Right lobe of liver (tissue), 6 donors: Measurements from ENCODE around the gene CELSR1. TPM values are rescaled to one million over a fixed set of nuclear protein-coding genes. Genes with fewer than 3 reads are reported as not detected.

Experiments used
- ATAC-seq, 4 donors: fragments of 200-7000 bp; cut with Tn5 transposase; one replicate each; pipeline ENCODE4 v1.9.1; 2020; ENCODE audit warnings: mild to moderate bottlenecking in 4 of 4, moderate library complexity in 4 of 4
- DNase-seq, 3 donors: peaks; one replicate each; pipeline ENCODE4 v3.0.0-alpha.2; 2020
- H3K27ac ChIP-seq, 3 donors: fragments of 200-600 bp; one replicate each; pipeline ENCODE4 v1.8.0; 2022
- H3K27me3 ChIP-seq, 2 donors: fragments of 200-600 bp; one replicate each; pipeline ENCODE4 v1.8.0; 2022
- H3K36me3 ChIP-seq, 4 donors: fragments of 200-600 bp; sonication (generic) in 1 of 4; one replicate each; pipeline versions ENCODE4 v1.5.1 to v1.8.0; 2017 to 2022; ENCODE audit warnings: control low read depth in 1 of 4
- H3K4me1 ChIP-seq, 4 donors: fragments of 200-600 bp; sonication (generic) in 1 of 4; one replicate each; pipeline versions ENCODE4 v1.5.1 to v1.8.0; 2017 to 2022; ENCODE audit warnings: control low read depth in 1 of 4
- H3K4me3 ChIP-seq, 3 donors: fragments of 200-600 bp; one replicate each; pipeline ENCODE4 v1.8.0; 2022
- H3K9me3 ChIP-seq, 4 donors: fragments of 200-600 bp; sonication (generic) in 1 of 4; one replicate each; pipeline versions ENCODE4 v1.5.1 to v1.8.0; 2017 to 2022; ENCODE audit warnings: control low read depth in 1 of 4
- CTCF ChIP-seq, 4 donors: fragments of 200-600 bp in 3 of 4; fragments of 450-650 bp in 1 of 4; IDR thresholded peaks; one replicate each; pipeline versions ENCODE4 v1.5.1 to v1.8.0; 2016 to 2022; ENCODE audit warnings: antibody characterized with exemption in 4 of 4, mild to moderate bottlenecking in 2 of 4
- POLR2A ChIP-seq: fragments of 450-650 bp; IDR thresholded peaks from one replicate; pipeline ENCODE4 v1.6.1; 2017; ENCODE audit warnings: antibody characterized with exemption, mild to moderate bottlenecking
- WGBS: methylation state at CpG from one replicate; pipeline ENCODE4 v1.1.6; 2018; ENCODE audit warnings: low coverage, low lambda C conversion rate; ENCODE audit not compliant: insufficient coverage; ENCODE audit errors: missing lambda C conversion rate; 5-methylcytosine and 5-hydroxymethylcytosine counted together
- intact Hi-C, 2 donors: fragments of 100-400 bp; cut with DNase I; formaldehyde crosslinking; loops; one replicate each; pipeline versions ENCODE4 v1.11.2 to v1.14.1; 2022
- total RNA-seq, 6 experiments: library from RNA; depleted of rRNA in 2 of 6; stranded (reverse); fragments of >200 nt in 2 of 6; fragmentation: NEBNext Ultra II Directional in 3 of 6; extraction: Animal tissue kit (Norgen Biotek cat#: 25700) in 3 of 6; gene quantifications; one replicate each; pipeline versions ENCODE4 v1.1.0 to v1.2.4, GENCODE V29; 2016 to 2023
- donor health status: DM: no; HTN: yes; CAD: no.
- donor health status: DM: no; HTN: no; CAD: no.
- donor health status: DM: no; HTN: no; CAD: no.
- donor health status: DM: no; HTN: yes; CAD: no.
- donor health status: DM: no; HTN: yes; CAD: no.

The CELSR1 gene
- total RNA-seq, 6 experiments from 2014 or later, result 2.9 to 8.2 (median 5.0) TPM

- no peaks in the 10 kb centered on the region for H3K9me3 ChIP-seq
- DNase-seq (no peak), ATAC-seq (no peak)
- H3K4me1 ChIP-seq, result no peaks in the 10 kb centered on the region
- no peak overlapping the region for H3K27ac ChIP-seq
- H3K4me3 ChIP-seq, result no peak overlapping the region
- no peaks in the 10 kb centered on the region for H3K27me3 ChIP-seq
- TF ChIP-seq CTCF (IDR thresholded peaks at IDR 0.05), result no peak
- no peak for TF ChIP-seq POLR2A
- intact Hi-C loops, result no loop called here
- 100% methylated on average over 1 of the region's 23 CpGs for WGBS
- peaks cover 0 to 71% (median 31%) of the 10 kb centered on the region in 4 donors for H3K36me3 ChIP-seq
Observed at GRCh38 chr22:46351767-46352166, 185.7 kb downstream of the CELSR1 start.

DNA sequence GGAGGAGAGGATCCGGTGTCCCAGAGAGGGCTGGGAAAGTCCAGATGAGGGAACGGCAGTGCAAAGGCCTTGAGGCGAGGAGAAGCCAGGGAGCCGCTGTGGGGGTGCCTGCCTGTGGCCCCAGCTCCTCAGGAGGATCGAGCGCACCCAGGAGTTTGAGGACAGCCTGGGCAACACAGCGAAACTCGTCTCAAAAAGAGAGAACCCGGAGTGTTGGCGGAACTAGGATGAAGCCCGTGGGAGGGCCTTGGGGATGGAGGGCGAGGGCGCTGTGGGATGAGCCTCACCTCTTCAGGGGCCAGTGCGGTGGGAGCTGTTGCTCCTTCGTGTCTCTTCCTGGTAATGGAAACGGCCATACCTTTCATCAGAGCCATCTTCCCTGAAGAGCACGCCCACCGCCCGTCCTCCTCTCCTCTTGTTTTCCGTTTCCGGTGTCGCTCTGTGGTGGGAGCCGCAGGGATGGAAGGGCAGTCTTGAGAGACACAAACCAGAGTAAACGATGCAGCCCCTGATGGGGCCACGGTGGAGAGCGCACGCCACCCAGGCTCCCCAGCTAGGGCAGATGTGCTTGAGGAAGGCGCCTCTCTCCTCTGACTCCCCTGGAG, 186.2 kb downstream of the CELSR1 start:
- H3K27ac ChIP-seq, result no peak overlapping the region
- H3K9me3 ChIP-seq, result no peaks in the 10 kb centered on the region
- H3K36me3 ChIP-seq, result peaks cover 0 to 72% (median 33%) of the 10 kb centered on the region in 4 donors
- intact Hi-C loops, result no loop called here
- H3K4me1 ChIP-seq, result no peaks in the 10 kb centered on the region
- 91% methylated on average over 10 of the region's 28 CpGs for WGBS
- H3K27me3 ChIP-seq, result no peaks in the 10 kb centered on the region
- H3K4me3 ChIP-seq, result no peak overlapping the region
- ATAC-seq, result no peak
- DNase-seq, result no peak
- TF ChIP-seq CTCF (IDR thresholded peaks at IDR 0.05) (no peak), POLR2A (no peak)

DNA sequence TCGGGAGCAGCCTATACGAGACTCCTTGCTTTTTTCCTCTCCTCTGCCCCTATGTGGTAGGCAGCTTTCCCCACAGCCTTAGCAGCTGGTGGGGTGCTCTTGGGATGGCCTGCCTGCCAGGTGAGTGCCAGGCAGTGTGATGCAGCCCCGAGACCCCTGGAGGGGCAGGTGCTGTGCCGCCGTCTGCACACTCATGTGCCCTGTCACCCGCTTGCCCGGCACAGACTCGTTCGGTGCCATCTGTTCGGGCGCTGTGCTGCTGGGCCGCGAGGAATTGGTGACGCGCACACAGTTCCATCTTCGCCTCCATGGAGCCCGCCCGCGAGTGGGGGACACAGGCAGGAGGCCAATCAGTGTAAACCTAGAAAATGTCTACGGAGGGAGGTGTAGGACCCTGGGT, 186.8 kb downstream of the CELSR1 start:
- ATAC-seq (no peak), DNase-seq (no peak)
- no peaks in the 10 kb centered on the region for H3K9me3 ChIP-seq
- TF ChIP-seq POLR2A (no peak), CTCF (IDR thresholded peaks at IDR 0.05) (no peak)
- intact Hi-C loops, result no loop called here
- no peak overlapping the region for H3K4me3 ChIP-seq
- H3K27me3 ChIP-seq, result no peaks in the 10 kb centered on the region
- H3K36me3 ChIP-seq, result peaks cover 0 to 73% (median 36%) of the 10 kb centered on the region in 4 donors
- H3K4me1 ChIP-seq, result no peaks in the 10 kb centered on the region
- no peak overlapping the region for H3K27ac ChIP-seq
- WGBS, result 84% methylated on average over 6 of the region's 20 CpGs

DNA sequence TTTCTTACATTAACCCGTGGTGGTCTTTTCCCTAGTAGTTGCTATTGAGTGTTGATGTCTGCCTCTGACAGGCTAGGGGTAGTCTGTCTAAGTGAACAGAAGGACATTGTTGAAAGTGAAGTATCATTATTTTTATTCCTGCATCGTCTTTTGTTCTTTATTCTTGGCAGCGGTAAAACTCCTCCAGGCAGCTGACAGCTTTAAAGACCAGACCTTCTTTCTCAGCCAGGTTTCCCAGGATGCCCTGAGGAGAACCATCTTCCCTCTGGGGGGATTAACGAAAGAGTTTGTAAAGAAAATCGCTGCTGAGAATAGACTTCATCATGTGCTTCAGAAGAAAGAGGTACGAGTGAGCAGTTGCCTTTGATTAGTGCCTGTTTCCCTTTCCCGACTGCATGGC, 187.3 kb downstream of the CELSR1 start:
- no peaks in the 10 kb centered on the region for H3K9me3 ChIP-seq
- 78% methylated on average over 5 of the region's 7 CpGs for WGBS
- intact Hi-C loops, result no loop called here

More for the DNA sequence above, 187.3 kb downstream of the CELSR1 start:
- Histone ChIP-seq H3K36me3 (peaks cover 0 to 74% (median 39%) of the 10 kb centered on the region in 4 donors), H3K4me1 (no peaks in the 10 kb centered on the region), H3K27ac (no peak overlapping the region), H3K27me3 (no peaks in the 10 kb centered on the region), H3K4me3 (no peak overlapping the region)
- TF ChIP-seq CTCF (IDR thresholded peaks at IDR 0.05), result no peak
- ATAC-seq, result no peak
- no peak for DNase-seq
